OCI-LY7 (cell line): ENCODE data around the gene NPAS2. TPM values are rescaled to one million over a fixed set of nuclear protein-coding genes. Genes with fewer than 3 reads are reported as not detected.

Experiments
- BruUV-seq: library from RNA; stranded (reverse); fragments of 400-500 nt; replicated peaks from 2 replicates; lab custom pipeline; 2021; lab: Mats Ljungman, UMichigan
- CTCF ChIA-PET: fragments of 300-600 bp; sonication (Branson Sonifier 250); formaldehyde crosslinking; loops from one replicate; lab custom pipeline; 2022; ENCODE audit warnings: antibody characterized with exemption; ENCODE audit not compliant: unreplicated experiment; lab: Charles Lee
- POLR2A ChIA-PET: fragments of 300-600 bp; sonication (Branson Sonifier 250); formaldehyde crosslinking; loops from one replicate; lab custom pipeline; 2022; ENCODE audit warnings: antibody characterized with exemption; lab: Charles Lee
- DNase-seq: peaks from one replicate; pipeline ENCODE4 v3.0.0-alpha.2; 2015; ENCODE audit warnings: low spot score
- H2AFZ ChIP-seq: fragments of 200-600 bp; sonication (generic), shearing (Covaris generic); 2 replicates; pipeline ENCODE4 v1.6.1; 2014; ENCODE audit warnings: mild to moderate bottlenecking, antibody characterized with exemption, low read length, moderate library complexity
- H3K27ac ChIP-seq: fragments of 200-600 bp; sonication (generic); 2 replicates; pipeline ENCODE4 v1.5.1; 2014; ENCODE audit warnings: mixed run types, low read depth, mild to moderate bottlenecking, moderate library complexity, low read length, inconsistent platforms; ENCODE audit not compliant: poor library complexity, severe bottlenecking
- H3K36me3 ChIP-seq: fragments of 200-600 bp; sonication (generic); 2 replicates; pipeline ENCODE4 v1.6.1; 2014; ENCODE audit warnings: mild to moderate bottlenecking, antibody characterized with exemption, low read length, moderate library complexity, mixed read lengths; ENCODE audit not compliant: insufficient read depth
- H3K4me1 ChIP-seq: fragments of 200-600 bp; sonication (generic); 2 replicates; pipeline ENCODE4 v1.5.1; 2014; ENCODE audit warnings: mild to moderate bottlenecking, low read length; ENCODE audit not compliant: insufficient read depth, poor library complexity, severe bottlenecking
- H3K4me2 ChIP-seq: fragments of 200-600 bp; sonication (generic); 2 replicates; pipeline ENCODE4 v1.6.1; 2014; ENCODE audit warnings: mild to moderate bottlenecking, low read length
- H3K4me3 ChIP-seq: fragments of 200-600 bp; sonication (generic); 2 replicates; pipeline ENCODE4 v1.5.1; 2014; ENCODE audit warnings: mild to moderate bottlenecking, low read depth, low read length; ENCODE audit not compliant: poor library complexity, severe bottlenecking
- H3K79me2 ChIP-seq: fragments of 200-600 bp; sonication (generic); 2 replicates; pipeline ENCODE4 v1.6.1; 2016; ENCODE audit warnings: low read depth, mild to moderate bottlenecking, low read length, moderate library complexity, mixed read lengths; ENCODE audit not compliant: insufficient read depth
- H3K9me2 ChIP-seq: fragments of 200-600 bp; sonication (generic); 2 replicates; pipeline ENCODE4 v1.6.1; 2016; ENCODE audit warnings: mild to moderate bottlenecking, low read length, mixed read lengths; ENCODE audit not compliant: insufficient read depth
- H3K9me3 ChIP-seq: fragments of 200-600 bp; sonication (generic); 2 replicates; pipeline ENCODE4 v1.6.1; 2014; ENCODE audit warnings: mild to moderate bottlenecking, mixed run types, low read length, mixed read lengths
- H4K20me1 ChIP-seq: fragments of 200-600 bp; sonication (generic); 2 replicates; pipeline ENCODE4 v1.6.1; 2014; ENCODE audit warnings: mild to moderate bottlenecking, antibody characterized with exemption, low read length, moderate library complexity, mixed read lengths; ENCODE audit not compliant: insufficient read depth
- EZH2phosphoT487 ChIP-seq: fragments of 200-600 bp; sonication (generic); IDR thresholded peaks from 2 replicates; pipeline ENCODE4 v1.6.1; 2018; ENCODE audit warnings: low read depth, borderline replicate concordance, mild to moderate bottlenecking, mixed run types, antibody characterized with exemption, low read length, moderate library complexity, mixed read lengths
- intact Hi-C: fragments of 100-400 bp; cut with micrococcal nuclease; formaldehyde crosslinking; loops from one replicate; pipeline ENCODE4 v1.10.0; 2022; ENCODE audit not compliant: unreplicated experiment
- total RNA-seq, 2 experiments: library from RNA; depleted of rRNA in 1 of 2; stranded (reverse); fragments of >200 nt in 1 of 2; shearing (Covaris generic) in 1 of 2; gene quantifications; 2 replicates each; pipeline ENCODE4 v1.2.3, GENCODE V29; 2014 to 2022
- TF ChIP-seq, protein P1 (sequence below): fragments of 200-600 bp; sonication (generic); conservative IDR thresholded peaks from 2 replicates; pipeline ENCODE4 v1.5.1; 2014; ENCODE audit warnings: mild to moderate bottlenecking, antibody characterized with exemption, low read length, moderate library complexity, mixed read lengths

NPAS2 gene
- total RNA-seq, 2 experiments from 2014 or later, result not detected

- intact Hi-C loops, result no loop called here
- Histone ChIP-seq H3K9me3 (no peaks in the 10 kb centered on the region), H3K36me3 (no peaks in the 10 kb centered on the region), H2AFZ (no peak overlapping the region), H3K27ac (no peak overlapping the region), H3K9me2 (no peaks in the 10 kb centered on the region), H3K79me2 (no peaks in the 10 kb centered on the region), H3K4me3 (no peak overlapping the region), H4K20me1 (no peaks in the 10 kb centered on the region), H3K4me1 (no peaks in the 10 kb centered on the region), H3K4me2 (no peak overlapping the region)
- no peak for DNase-seq
- no TSS peak for BruUV-seq
- TF ChIP-seq, protein P1, sequence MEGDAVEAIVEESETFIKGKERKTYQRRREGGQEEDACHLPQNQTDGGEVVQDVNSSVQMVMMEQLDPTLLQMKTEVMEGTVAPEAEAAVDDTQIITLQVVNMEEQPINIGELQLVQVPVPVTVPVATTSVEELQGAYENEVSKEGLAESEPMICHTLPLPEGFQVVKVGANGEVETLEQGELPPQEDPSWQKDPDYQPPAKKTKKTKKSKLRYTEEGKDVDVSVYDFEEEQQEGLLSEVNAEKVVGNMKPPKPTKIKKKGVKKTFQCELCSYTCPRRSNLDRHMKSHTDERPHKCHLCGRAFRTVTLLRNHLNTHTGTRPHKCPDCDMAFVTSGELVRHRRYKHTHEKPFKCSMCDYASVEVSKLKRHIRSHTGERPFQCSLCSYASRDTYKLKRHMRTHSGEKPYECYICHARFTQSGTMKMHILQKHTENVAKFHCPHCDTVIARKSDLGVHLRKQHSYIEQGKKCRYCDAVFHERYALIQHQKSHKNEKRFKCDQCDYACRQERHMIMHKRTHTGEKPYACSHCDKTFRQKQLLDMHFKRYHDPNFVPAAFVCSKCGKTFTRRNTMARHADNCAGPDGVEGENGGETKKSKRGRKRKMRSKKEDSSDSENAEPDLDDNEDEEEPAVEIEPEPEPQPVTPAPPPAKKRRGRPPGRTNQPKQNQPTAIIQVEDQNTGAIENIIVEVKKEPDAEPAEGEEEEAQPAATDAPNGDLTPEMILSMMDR, result no peak
- no peak for TF ChIP-seq EZH2phosphoT487
- CTCF ChIA-PET, result no interaction called here
- POLR2A ChIA-PET, result interaction anchor here (0.6 to 0.7 kb wide), 2 partner anchors 162 to 224 kb away, joined by 3 read pairs; no protein-coding TSS in a partner anchor
Measured at GRCh38 chr2:100900156-100900795, 80.3 kb downstream of the NPAS2 start.

DNA sequence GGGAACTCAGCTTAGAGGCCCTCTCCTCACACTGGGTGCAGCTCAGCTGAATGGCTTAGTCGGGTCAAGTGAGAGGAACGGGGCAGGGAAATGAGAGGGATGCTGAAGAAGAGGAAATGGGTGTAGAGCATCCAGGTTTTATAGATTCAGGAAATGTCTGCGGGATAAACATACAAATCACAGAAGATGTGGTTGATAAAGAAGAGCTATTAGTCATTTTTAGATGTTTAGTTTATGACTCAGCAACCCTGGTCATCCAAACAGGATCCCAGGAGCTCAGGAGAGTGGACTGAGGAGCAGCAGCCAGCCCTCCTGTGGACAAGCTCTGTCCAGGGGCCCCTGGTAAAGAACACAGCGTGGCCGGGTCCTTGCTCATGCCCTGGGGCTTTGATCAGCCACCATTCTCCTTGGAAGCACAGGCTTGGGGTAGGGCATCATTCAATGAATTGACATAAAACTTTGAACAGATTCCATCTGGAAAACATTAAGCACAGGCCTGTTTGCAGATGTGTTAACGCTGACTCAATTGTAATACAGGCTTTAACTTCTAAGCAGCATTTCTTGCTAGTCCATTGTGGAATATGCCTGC lies 83.0 kb downstream of the NPAS2 start:
- no peak for DNase-seq
- no peaks in the 10 kb centered on the region for H3K36me3 ChIP-seq
- CTCF ChIA-PET, result no interaction called here
- no peak overlapping the region for H3K4me3 ChIP-seq
- intact Hi-C loops, result no loop called here
- H3K4me1 ChIP-seq, result no peaks in the 10 kb centered on the region
- H3K9me2 ChIP-seq, result no peaks in the 10 kb centered on the region
- H3K9me3 ChIP-seq, result no peaks in the 10 kb centered on the region
- H2AFZ ChIP-seq, result no peak overlapping the region
- no TSS peak for BruUV-seq
- POLR2A ChIA-PET, result no interaction called here
- no peak overlapping the region for H3K4me2 ChIP-seq
- H4K20me1 ChIP-seq, result no peaks in the 10 kb centered on the region
- no peaks in the 10 kb centered on the region for H3K79me2 ChIP-seq
- TF ChIP-seq EZH2phosphoT487, result no peak
- TF ChIP-seq, protein P1, result no peak
- H3K27ac ChIP-seq, result no peak overlapping the region
